HG03565 (cell line): ENCODE measurements around the gene KRTAP10-4.

Experiments used
- ATAC-seq: cut with Tn5 transposase; IDR thresholded peaks from one replicate; pipeline ENCODE4 v1.9.1; 2021; ENCODE audit warnings: mild to moderate bottlenecking, moderate library complexity; ENCODE audit not compliant: unreplicated experiment

The KRTAP10-4 gene

DNA sequence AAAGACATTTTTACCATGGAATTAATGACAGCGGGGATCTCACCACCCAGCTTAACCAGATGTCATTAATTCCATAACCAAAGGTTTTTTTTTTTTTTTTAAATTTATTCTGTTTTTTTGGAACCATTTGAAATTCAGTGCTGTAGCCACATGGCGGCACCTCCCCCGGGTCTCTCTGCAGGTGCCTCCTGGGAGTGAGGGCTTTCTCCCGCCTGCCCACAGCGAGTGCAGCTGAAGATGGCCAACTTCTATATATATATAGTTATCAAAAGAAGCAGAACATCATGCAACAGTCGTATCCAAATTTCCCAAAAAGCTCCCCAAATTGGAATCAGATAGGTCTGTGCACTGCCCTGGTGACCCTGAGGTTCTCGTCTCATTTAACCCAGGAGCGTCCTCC lies 41.9 kb downstream of the KRTAP10-4 start:
- no peak for ATAC-seq

DNA sequence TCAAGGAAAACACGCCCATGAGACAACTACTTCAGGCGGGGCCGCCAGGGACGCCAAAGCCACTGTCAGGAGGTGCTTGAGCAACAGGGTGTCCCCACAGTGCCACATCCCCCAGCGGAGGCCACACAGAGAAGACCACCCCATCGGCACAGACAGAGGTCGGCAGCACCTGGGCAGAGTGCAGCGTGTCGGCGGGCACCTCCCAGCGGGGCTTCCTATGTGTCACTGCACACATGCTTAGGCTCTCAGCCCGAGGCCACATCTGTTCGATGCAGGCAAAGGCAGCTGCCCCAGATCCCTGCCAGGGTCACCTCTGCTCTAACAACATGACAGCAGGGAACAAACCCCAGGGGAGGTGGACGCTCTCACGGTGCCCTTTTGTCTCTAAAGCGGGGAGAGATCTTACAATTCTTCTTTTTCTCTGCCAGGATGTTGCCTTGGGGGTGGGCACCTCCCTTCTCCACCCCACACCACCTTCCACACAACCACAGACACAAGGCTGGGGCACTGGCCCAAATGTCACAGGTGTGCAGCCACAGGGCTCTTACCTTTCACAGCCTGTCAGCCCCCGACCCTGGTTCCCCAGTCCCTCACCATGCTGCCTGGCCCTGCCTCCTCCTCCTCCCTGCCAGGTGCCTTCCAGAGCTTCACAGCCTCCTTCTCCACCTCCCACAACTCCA lies 42.5 kb downstream of the KRTAP10-4 start:
- ATAC-seq = no peak

DNA sequence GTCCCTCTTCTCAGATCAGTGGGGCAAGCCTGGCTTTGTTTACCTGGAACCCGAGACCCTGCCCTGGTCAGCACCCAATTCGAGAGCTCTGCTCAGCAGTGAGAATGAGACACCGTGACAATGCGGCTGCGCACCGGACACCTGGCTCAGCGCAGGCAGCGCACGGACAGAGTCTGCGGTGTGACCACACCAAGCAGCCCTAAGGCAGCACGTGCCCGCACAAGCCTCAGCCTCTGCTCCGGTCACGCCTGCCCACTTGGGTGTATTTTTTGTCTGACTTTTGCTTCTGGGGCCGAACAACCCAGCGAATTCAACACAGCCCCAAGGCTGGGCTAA lies 43.0 kb downstream of the KRTAP10-4 start:
- no peak for ATAC-seq

DNA sequence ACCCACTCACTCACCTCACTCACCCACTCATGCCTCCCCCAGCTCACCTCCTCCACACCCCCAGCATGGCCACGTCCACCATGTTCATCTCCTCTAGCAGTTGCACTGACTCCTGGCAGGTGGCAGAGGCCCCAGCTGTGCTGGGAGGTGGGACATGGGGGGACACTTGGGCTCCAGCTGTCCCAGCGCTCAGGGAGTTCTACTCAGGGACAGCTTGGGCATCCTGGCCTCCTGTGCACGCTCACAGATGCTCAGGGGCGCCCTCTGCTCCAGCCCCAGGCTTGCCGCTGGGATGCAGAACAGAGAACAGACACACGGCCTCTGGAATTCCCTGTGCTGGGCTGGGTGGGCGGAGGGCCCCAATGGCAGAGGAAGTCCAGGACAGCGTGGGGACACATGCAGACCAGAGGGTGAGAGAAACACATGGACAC lies 43.6 kb downstream of the KRTAP10-4 start:
- no peak for ATAC-seq

- no peak for ATAC-seq
Observed at GRCh38 chr21:44618504-44618903, 45.0 kb downstream of the KRTAP10-4 start.

GRCh38 chr21:44618909-44619308 lies 45.4 kb downstream of the KRTAP10-4 start:
- ATAC-seq = no peak

DNA sequence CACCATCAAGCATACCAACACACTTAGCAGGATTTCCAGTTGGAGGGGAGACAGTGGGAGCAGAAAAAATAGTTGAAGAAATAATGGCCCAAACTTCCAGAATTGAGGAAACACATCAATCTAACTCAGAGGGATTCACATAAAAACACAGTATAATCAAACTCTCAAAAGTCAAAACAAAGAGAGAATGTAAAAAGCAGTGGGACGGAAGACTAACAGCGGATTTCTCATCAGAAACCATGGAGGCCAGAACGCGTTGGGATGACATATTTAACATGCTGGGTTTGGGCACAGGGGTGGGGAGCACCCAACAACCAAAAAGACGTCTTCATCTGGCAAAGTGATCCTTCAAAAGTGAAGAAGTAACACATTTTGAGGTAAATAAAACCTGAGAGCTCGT lies 46.4 kb downstream of the KRTAP10-4 start:
- ATAC-seq = no peak

DNA sequence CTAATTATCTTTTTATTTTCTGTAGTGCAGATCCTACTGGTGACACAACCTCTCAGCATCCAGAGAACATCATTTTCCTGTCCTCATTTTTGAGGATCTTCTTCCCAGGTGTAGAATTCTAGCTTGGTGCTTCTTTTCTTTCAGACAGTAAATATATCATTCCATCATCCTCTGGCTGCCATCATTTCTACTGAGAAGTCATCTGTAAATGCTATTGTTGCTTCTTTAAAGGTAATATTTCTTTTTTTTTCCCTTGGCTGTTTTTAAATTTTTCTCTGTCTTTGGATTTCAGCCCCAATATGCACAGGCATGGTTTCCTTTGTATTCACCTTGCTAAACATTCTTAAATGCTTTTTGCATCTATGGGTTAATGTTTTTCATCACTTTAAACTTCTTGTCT lies 50.0 kb downstream of the KRTAP10-4 start:
- ATAC-seq = no peak
